Measurements from ENCODE around the gene IGDCC3. TPM values are rescaled to one million over a fixed set of nuclear protein-coding genes. Genes with fewer than 3 reads are reported as not detected.

IGDCC3 gene
- total RNA-seq, 2 donors from 2014 or later = 7.9 to 13.5 TPM

- Mint-ChIP-seq H3K4me3 (no peak overlapping the region), H3K27me3 (ENCODE audit: insufficient read depth) (peaks cover 14% of the 10 kb centered on the region), H3K27ac (no peak overlapping the region), H3K9me3 (no peaks in the 10 kb centered on the region), H3K36me3 (ENCODE audit: low read depth) (peaks cover 17% of the 10 kb centered on the region), H3K4me1 (peaks cover 16% of the 10 kb centered on the region)
- H3K27me3 ChIP-seq (ENCODE audit: control insufficient read depth, insufficient read depth, low read length, poor library complexity, severe bottlenecking) = no peaks in the 10 kb centered on the region
- no peak overlapping the region for H3K9ac ChIP-seq (ENCODE audit: extremely low read depth, low read length, poor library complexity, severe bottlenecking)
- peaks cover 11% of the 10 kb centered on the region for H3K4me1 ChIP-seq (ENCODE audit: control insufficient read depth, insufficient read depth, low read length)
- H3K27ac ChIP-seq (ENCODE audit: low read depth, low read length) = no peak overlapping the region
- DNase-seq = no peak
- no peak for TF ChIP-seq CTCF (conservative IDR thresholded peaks at IDR 0.05)
- no peak overlapping the region for H3K4me3 ChIP-seq (ENCODE audit: low read length)
- no peaks in the 10 kb centered on the region for H3K9me3 ChIP-seq (ENCODE audit: control insufficient read depth, low read length)
- H3K36me3 ChIP-seq (ENCODE audit: control insufficient read depth, insufficient read depth, low read length) = peaks cover 20% of the 10 kb centered on the region
- 91 to 98% methylated on average over 3 to 4 of the region's 4 CpGs for WGBS, 2 experiments (ENCODE audit: insufficient coverage in 1 of 2, insufficient read length in 1 of 2)
Observed at GRCh38 chr15:65402961-65403360, 25.2 kb upstream of the IGDCC3 start.

- Mint-ChIP-seq H3K9me3 (no peaks in the 10 kb centered on the region), H3K27me3 (ENCODE audit: insufficient read depth) (peaks cover 26% of the 10 kb centered on the region), H3K4me1 (peaks cover 19% of the 10 kb centered on the region), H3K36me3 (ENCODE audit: low read depth) (peaks cover 18% of the 10 kb centered on the region), H3K27ac (no peak overlapping the region), H3K4me3 (no peak overlapping the region)
- Histone ChIP-seq H3K27me3 (ENCODE audit: control insufficient read depth, insufficient read depth, low read length, poor library complexity, severe bottlenecking) (no peaks in the 10 kb centered on the region), H3K27ac (ENCODE audit: low read depth, low read length) (no peak overlapping the region), H3K9me3 (ENCODE audit: control insufficient read depth, low read length) (no peaks in the 10 kb centered on the region), H3K4me1 (ENCODE audit: control insufficient read depth, insufficient read depth, low read length) (peaks cover 11% of the 10 kb centered on the region), H3K4me3 (ENCODE audit: low read length) (no peak overlapping the region), H3K36me3 (ENCODE audit: control insufficient read depth, insufficient read depth, low read length) (peaks cover 29% of the 10 kb centered on the region), H3K9ac (ENCODE audit: extremely low read depth, low read length, poor library complexity, severe bottlenecking) (no peak overlapping the region)
- WGBS, 2 experiments (ENCODE audit: insufficient coverage in 1 of 2, insufficient read length in 1 of 2) = 85 to 90% methylated on average over 2 to 8 of the region's 8 CpGs
- TF ChIP-seq CTCF (conservative IDR thresholded peaks at IDR 0.05) = no peak
- DNase-seq = no peak
Observed at GRCh38 chr15:65401611-65402240, 23.9 kb upstream of the IGDCC3 start.

- WGBS, 2 experiments (ENCODE audit: insufficient coverage in 1 of 2, insufficient read length in 1 of 2) = 29 to 31% methylated on average over 11 of the region's 11 CpGs
- H3K27ac Mint-ChIP-seq = peak overlapping the region; percentile 93
- Histone ChIP-seq H3K27ac (ENCODE audit: low read depth, low read length) (peak overlapping the region; percentile 64), H3K27me3 (ENCODE audit: control insufficient read depth, insufficient read depth, low read length, poor library complexity, severe bottlenecking) (no peaks in the 10 kb centered on the region), H3K4me3 (ENCODE audit: low read length) (no peak overlapping the region), H3K9me3 (ENCODE audit: control insufficient read depth, low read length) (no peaks in the 10 kb centered on the region), H3K4me1 (ENCODE audit: control insufficient read depth, insufficient read depth, low read length) (peaks cover 11% of the 10 kb centered on the region), H3K9ac (ENCODE audit: extremely low read depth, low read length, poor library complexity, severe bottlenecking) (peak overlapping the region; percentile 11), H3K36me3 (ENCODE audit: control insufficient read depth, insufficient read depth, low read length) (peaks cover 25% of the 10 kb centered on the region)
- H3K9me3 Mint-ChIP-seq = no peaks in the 10 kb centered on the region
- H3K4me3 Mint-ChIP-seq = no peak overlapping the region
- H3K27me3 Mint-ChIP-seq (ENCODE audit: insufficient read depth) = peaks cover 34% of the 10 kb centered on the region
- H3K36me3 Mint-ChIP-seq (ENCODE audit: low read depth) = peaks cover 14% of the 10 kb centered on the region
- H3K4me1 Mint-ChIP-seq = peaks cover 25% of the 10 kb centered on the region
- peak; percentile 80 for TF ChIP-seq CTCF (conservative IDR thresholded peaks at IDR 0.05)
- peak; percentile 97 for DNase-seq
Observed at GRCh38 chr15:65400760-65401610, 23.2 kb upstream of the IGDCC3 start.

All from endodermal cell (in vitro differentiated cells).